HuH-7.5 (cell line): ENCODE data around the gene NOP53.
"Not testable (repeated sequence)": the region's sequence is repeated elsewhere in the genome, so short reads cannot be mapped to it uniquely, and the experiment has no call there.

Experiments
- DNase-seq: peaks from one replicate; pipeline ENCODE4 v3.0.0; 2011; ENCODE audit warnings: low spot score

The NOP53 gene

GRCh38 chr19:47755065-47755761 is 9.9 kb downstream of the NOP53 start:
- DNase-seq: no peak

GRCh38 chr19:47755762-47756626 is 10.6 kb downstream of the NOP53 start:
- no peak for DNase-seq

GRCh38 chr19:47756627-47756929 is 11.2 kb downstream of the NOP53 start:
- no peak for DNase-seq

- no peak for DNase-seq
These were observed 11.7 kb downstream of the NOP53 start for GRCh38 chr19:47756953-47757608.

GRCh38 chr19:47757617-47758442 is 12.5 kb downstream of the NOP53 start:
- DNase-seq: peak; percentile 64

GRCh38 chr19:47758443-47758804 is 13.1 kb downstream of the NOP53 start:
- no peak for DNase-seq

GRCh38 chr19:47760632-47760999 is 15.3 kb downstream of the NOP53 start:
- no peak for DNase-seq

GRCh38 chr19:47761566-47761965 is 16.2 kb downstream of the NOP53 start:
- no peak for DNase-seq

- DNase-seq: no peak
These were observed 16.8 kb downstream of the NOP53 start for GRCh38 chr19:47762151-47762550.

GRCh38 chr19:47762615-47763308 is 17.4 kb downstream of the NOP53 start:
- DNase-seq: no peak

GRCh38 chr19:47764705-47765104 is 19.4 kb downstream of the NOP53 start:
- not testable (repeated sequence) for DNase-seq

GRCh38 chr19:47765523-47766358 is 20.4 kb downstream of the NOP53 start:
- DNase-seq: peak; percentile 61

GRCh38 chr19:47766359-47766620 is 20.9 kb downstream of the NOP53 start:
- DNase-seq: no peak

- no peak for DNase-seq
These were observed 21.3 kb downstream of the NOP53 start for GRCh38 chr19:47766670-47767069.

- DNase-seq: no peak
These were observed 22.0 kb downstream of the NOP53 start for GRCh38 chr19:47767349-47767748.

GRCh38 chr19:47768604-47769003 is 23.3 kb downstream of the NOP53 start:
- no peak for DNase-seq

GRCh38 chr19:47769534-47769933 is 24.2 kb downstream of the NOP53 start:
- no peak for DNase-seq

GRCh38 chr19:47771291-47771690 is 25.9 kb downstream of the NOP53 start:
- not testable (repeated sequence) for DNase-seq

GRCh38 chr19:47776568-47776967 is 31.2 kb downstream of the NOP53 start:
- DNase-seq: no peak

GRCh38 chr19:47777245-47778048 is 32.1 kb downstream of the NOP53 start:
- DNase-seq: not testable (repeated sequence)
